Measurements from ENCODE around the gene TMTC4. TPM values are rescaled to one million over a fixed set of nuclear protein-coding genes. Genes with fewer than 3 reads are reported as not detected.

TMTC4 gene
- total and polyA plus RNA-seq, 10 of the 15 experiments (the other 5 are each of a cell fraction or from before 2014, with no cell fraction given), result 3.3 to 24.6 (median 14.5) TPM

GRCh38 chr13:100602493-100603111 lies 72.0 kb downstream of the TMTC4 start:
- H3K9ac ChIP-seq (ENCODE audit: control insufficient read depth, insufficient read depth, low read length), result no peak overlapping the region
- no TSS peak for BruUV-seq (replicated peaks)
- intact Hi-C loops (cut with micrococcal nuclease; ENCODE audit: unreplicated experiment), result no loop called here
- no peaks in the 10 kb centered on the region for H4K20me1 ChIP-seq (ENCODE audit: control insufficient read depth, insufficient read depth)
- 93% methylated on average over 8 of the region's 8 CpGs for WGBS (ENCODE audit: insufficient coverage, insufficient replicate concordance, low lambda C conversion rate, missing lambda C conversion rate)
- TF ChIP-seq FOXM1 (IDR thresholded peaks at IDR 0.05; ENCODE audit: low read depth, low read length) (no peak), RELB (IDR thresholded peaks at IDR 0.05; ENCODE audit: low read depth) (no peak), TCF3 (IDR thresholded peaks at IDR 0.05; ENCODE audit: borderline replicate concordance, insufficient read depth, low read depth, low read length) (no peak), EED (IDR thresholded peaks at IDR 0.05; ENCODE audit: low read depth) (no peak), POLR2AphosphoS2 (IDR thresholded peaks at IDR 0.05; ENCODE audit: low read depth, low read length) (no peak), SREBF2 (IDR thresholded peaks at IDR 0.05; ENCODE audit: low read length) (no peak), RFX5 (IDR thresholded peaks at IDR 0.05; ENCODE audit: low read depth, low read length) (no peak), PKNOX1 (IDR thresholded peaks at IDR 0.05) (no peak), PAX8 (IDR thresholded peaks at IDR 0.05) (no peak), SMAD5 (IDR thresholded peaks at IDR 0.05; ENCODE audit: low read depth) (no peak), NBN (IDR thresholded peaks at IDR 0.05) (no peak), IKZF2 (IDR thresholded peaks at IDR 0.05) (no peak), CEBPZ (IDR thresholded peaks at IDR 0.05; ENCODE audit: low read depth, low read length) (no peak)
- TF ChIP-seq, protein P1, sequence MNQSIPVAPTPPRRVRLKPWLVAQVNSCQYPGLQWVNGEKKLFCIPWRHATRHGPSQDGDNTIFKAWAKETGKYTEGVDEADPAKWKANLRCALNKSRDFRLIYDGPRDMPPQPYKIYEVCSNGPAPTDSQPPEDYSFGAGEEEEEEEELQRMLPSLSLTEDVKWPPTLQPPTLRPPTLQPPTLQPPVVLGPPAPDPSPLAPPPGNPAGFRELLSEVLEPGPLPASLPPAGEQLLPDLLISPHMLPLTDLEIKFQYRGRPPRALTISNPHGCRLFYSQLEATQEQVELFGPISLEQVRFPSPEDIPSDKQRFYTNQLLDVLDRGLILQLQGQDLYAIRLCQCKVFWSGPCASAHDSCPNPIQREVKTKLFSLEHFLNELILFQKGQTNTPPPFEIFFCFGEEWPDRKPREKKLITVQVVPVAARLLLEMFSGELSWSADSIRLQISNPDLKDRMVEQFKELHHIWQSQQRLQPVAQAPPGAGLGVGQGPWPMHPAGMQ (IDR thresholded peaks at IDR 0.05; ENCODE audit: borderline replicate concordance), result no peak
- TF ChIP-seq, protein P2, sequence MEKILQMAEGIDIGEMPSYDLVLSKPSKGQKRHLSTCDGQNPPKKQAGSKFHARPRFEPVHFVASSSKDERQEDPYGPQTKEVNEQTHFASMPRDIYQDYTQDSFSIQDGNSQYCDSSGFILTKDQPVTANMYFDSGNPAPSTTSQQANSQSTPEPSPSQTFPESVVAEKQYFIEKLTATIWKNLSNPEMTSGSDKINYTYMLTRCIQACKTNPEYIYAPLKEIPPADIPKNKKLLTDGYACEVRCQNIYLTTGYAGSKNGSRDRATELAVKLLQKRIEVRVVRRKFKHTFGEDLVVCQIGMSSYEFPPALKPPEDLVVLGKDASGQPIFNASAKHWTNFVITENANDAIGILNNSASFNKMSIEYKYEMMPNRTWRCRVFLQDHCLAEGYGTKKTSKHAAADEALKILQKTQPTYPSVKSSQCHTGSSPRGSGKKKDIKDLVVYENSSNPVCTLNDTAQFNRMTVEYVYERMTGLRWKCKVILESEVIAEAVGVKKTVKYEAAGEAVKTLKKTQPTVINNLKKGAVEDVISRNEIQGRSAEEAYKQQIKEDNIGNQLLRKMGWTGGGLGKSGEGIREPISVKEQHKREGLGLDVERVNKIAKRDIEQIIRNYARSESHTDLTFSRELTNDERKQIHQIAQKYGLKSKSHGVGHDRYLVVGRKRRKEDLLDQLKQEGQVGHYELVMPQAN (conservative IDR thresholded peaks at IDR 0.05), result no peak
- no peak for DNase-seq (ENCODE audit: low read depth, low spot score)
- ChIA-PET RAD21 (ENCODE audit: unreplicated experiment) (no interaction called here), CTCF (no interaction called here), SMC1A (ENCODE audit: uncharacterized antibody, unreplicated experiment) (no interaction called here), POLR2A (no interaction called here)
- no peaks in the 10 kb centered on the region for H3K36me3 ChIP-seq (ENCODE audit: control insufficient read depth in 2 of 2, insufficient read depth in 2 of 2, low read length in 1 of 2)
- no peak for ATAC-seq
- H2AFZ ChIP-seq (ENCODE audit: control insufficient read depth, low read depth, low read length), result no peak overlapping the region
- H3K9me3 ChIP-seq (replicated peaks; ENCODE audit: control insufficient read depth, insufficient read depth, low read length), result no peaks in the 10 kb centered on the region
- H3K27me3 ChIP-seq (replicated peaks in 1 of 2; ENCODE audit: control insufficient read depth in 2 of 2, insufficient read depth in 2 of 2, low read length in 1 of 2), result no peaks in the 10 kb centered on the region
- no peaks in the 10 kb centered on the region for H3K79me2 ChIP-seq (ENCODE audit: control insufficient read depth, insufficient read depth, low read length)
- H3K4me1 ChIP-seq (ENCODE audit: control insufficient read depth, insufficient read depth, low read length), result no peaks in the 10 kb centered on the region
- no peak overlapping the region for H3K4me3 ChIP-seq
- H3K4me2 ChIP-seq (ENCODE audit: control insufficient read depth, insufficient read depth), result no peak overlapping the region
- H3K27ac ChIP-seq (ENCODE audit: control insufficient read depth, insufficient read depth), result no peak overlapping the region
- no peak for FAIRE-seq
- in situ Hi-C loops (cut with MboI), result no loop called here
